GM12801 (cell line): ENCODE measurements around the gene DUSP10.

Experiments
- TF ChIP-seq, protein P1 (sequence below): IDR thresholded peaks from one replicate; pipeline ENCODE4 v1.5.1; 2011; ENCODE audit warnings: control low read depth; ENCODE audit not compliant: insufficient read length; ENCODE audit errors: extremely low read depth

DUSP10 gene

DNA sequence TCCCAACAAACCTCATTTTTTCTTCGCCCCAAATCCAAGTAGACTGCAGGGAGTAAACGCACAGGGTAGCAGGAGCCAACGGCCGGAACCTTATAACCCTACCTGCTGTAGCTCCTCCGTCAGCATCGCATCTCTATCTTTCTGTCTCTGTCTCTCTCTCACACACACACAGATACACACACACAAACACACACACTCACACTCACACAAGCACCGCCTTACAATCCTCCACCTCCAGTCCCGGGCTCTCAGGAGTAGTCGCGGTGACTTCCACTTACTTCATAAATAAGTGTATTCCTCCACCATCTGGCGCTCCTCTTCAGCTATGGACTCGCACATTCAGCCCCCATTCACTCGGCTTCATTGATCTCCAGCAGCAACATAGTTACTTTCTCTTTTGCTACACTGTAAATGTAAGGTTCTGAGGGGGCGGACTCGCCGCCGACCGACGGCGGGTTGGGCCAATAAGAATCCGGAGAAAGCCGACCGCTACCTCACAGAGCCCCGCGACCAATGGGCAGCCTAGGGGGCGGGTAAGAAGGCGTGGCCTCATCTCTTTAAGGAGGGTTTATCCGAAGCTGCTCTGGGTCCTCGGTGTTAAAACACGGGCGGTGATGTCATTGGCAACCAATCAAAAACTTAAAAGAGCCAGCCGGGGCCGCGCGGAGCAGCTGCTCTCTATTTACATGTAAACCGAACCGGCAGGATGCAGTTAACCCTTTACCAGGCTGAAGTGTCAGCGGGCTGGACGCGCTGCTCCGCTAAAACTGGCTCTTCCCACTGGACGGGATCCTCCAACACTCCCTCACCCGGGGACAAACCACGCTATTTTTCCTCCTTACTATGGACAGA lies at the start of gene DUSP10:
TSS of gene DUSP10 (minus strand) at position 387 of the 852 bp plus-strand sequence. CDS start 2,345 bp downstream, outside the sequence.
- TF ChIP-seq, protein P1, sequence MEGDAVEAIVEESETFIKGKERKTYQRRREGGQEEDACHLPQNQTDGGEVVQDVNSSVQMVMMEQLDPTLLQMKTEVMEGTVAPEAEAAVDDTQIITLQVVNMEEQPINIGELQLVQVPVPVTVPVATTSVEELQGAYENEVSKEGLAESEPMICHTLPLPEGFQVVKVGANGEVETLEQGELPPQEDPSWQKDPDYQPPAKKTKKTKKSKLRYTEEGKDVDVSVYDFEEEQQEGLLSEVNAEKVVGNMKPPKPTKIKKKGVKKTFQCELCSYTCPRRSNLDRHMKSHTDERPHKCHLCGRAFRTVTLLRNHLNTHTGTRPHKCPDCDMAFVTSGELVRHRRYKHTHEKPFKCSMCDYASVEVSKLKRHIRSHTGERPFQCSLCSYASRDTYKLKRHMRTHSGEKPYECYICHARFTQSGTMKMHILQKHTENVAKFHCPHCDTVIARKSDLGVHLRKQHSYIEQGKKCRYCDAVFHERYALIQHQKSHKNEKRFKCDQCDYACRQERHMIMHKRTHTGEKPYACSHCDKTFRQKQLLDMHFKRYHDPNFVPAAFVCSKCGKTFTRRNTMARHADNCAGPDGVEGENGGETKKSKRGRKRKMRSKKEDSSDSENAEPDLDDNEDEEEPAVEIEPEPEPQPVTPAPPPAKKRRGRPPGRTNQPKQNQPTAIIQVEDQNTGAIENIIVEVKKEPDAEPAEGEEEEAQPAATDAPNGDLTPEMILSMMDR, result no peak

DNA sequence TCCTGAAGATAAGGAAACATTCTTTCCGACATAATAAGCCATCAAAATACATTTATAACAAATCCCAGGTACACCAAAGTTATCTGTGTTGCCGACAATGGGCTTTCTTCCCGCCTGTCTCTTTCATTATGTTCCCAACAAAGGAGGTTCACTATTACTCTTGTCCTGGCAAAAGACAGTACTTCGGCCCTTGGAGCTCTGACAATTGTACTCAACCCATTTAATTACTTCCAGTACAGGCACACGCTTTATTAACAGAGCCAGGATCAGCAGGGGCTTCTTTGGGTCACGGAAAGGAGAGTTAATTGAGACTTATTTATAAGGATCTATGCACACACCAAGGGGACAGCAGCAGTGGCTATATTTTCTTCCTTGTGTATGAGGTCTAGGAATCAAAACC lies 46.6 kb upstream of the DUSP10 start:
- TF ChIP-seq, protein P1, result no peak

DNA sequence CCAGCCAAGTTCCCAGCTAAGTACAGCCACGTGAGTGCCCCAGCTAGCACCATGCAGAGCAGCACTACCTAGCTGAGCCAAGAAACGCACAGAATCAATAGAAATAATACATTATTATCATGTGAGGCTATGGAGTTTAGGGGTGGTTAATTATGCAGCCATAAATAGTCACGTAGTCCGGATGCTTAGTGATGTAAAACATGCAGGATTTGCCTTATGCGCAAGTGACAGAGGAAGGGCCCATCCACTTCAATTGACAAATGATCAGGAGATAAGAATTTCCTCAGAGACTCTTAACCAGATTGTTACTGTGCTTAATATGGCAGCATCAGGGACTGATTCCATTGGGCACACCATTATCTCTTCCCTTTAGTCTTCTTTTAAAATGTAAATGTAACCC lies 44.8 kb upstream of the DUSP10 start:
- TF ChIP-seq, protein P1, result no peak

DNA sequence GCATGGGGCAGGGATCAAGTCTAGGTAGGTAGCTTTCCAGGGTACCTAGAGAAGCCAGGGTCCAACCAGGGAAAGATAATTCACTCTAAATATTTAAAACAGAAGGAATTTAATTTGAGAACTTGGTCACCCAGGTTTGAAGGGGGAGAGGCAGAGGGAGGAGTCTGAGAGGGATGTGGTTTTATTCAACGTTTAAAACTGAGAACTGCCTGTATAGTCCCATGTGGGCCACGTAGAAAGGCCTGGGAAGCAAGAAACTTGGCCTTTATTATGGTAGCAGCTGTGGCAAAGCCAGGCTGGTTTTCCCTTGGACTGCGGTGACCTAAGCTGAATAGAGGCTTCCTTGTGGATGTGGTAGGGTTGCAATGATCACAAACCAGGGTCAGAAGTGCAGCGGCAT lies 42.0 kb upstream of the DUSP10 start:
- TF ChIP-seq, protein P1, result no peak

DNA sequence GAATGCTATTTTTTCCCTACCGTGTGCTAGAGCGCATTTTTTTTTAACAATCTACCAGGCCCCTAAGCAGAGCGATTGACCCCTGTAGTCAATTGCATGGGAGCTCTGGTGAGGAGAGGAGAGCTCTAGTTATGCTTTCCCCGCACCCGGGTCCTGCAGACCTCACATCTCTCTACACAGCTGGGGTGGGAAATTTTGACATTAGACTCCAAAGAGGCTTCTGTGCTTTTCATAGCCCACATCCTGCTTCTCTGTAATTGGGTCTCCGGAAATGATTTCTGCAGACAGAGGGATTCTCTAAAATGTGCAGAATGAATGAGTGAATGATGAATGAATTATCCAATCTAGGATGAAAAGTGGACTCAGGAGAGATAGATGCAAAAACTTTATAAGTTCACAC lies 41.5 kb upstream of the DUSP10 start:
- TF ChIP-seq, protein P1, result no peak

DNA sequence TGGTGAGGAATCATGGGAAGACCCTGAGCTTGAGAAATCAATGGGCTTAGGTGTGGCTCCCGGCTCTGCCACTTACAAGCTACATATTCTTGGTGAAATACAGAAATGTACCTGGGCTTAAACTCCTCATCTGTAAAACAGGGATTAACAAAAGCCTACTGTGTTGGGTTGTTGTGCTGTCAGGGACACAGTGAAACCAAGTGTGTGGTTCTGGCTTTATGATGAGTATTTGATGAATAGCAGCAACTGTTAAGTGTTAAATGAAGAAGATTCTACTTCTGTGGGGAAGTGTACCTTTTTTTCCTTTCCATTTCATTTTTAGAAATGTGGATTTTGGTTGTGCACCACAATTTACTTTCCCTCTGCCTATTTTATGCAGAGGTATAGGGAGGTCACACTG lies 41.1 kb upstream of the DUSP10 start:
- TF ChIP-seq, protein P1, result no peak

DNA sequence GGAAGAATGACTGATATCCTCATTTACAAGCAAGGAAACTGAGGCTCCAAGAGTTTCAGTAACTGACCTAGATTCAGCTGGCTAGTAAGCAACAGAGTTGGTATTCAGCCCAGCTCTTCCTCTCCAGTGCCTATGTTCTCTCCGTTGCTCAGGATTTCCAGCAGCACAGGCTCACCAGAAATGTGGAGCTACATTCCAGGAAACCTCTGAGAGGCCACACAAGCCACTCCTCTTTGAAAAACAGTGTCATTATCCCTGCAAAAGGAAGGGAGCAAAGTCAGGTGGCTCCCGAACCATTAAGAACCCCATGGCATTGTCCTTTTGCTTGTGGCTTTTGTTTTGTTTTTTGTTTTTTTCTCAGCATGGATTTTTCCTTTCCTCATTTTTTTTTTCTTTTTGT lies 40.6 kb upstream of the DUSP10 start:
- TF ChIP-seq, protein P1, result no peak
